Karpas-422 (cell line): ENCODE data around the gene GTF2E1. TPM values are rescaled to one million over a fixed set of nuclear protein-coding genes. Genes with fewer than 3 reads are reported as not detected.

Experiments
- small RNA-seq: library from RNA; depleted of rRNA; stranded (forward); fragments of <200 nt; gene quantifications from one replicate; pipeline ENCODE3, GENCODE V24; 2014
- total RNA-seq: library from RNA; depleted of rRNA; stranded (reverse); fragments of >200 nt; shearing (Covaris generic); gene quantifications from 2 replicates; pipeline ENCODE4 v1.2.3, GENCODE V29; 2014; ENCODE audit warnings: low replicate concordance; rRNA removed

The GTF2E1 gene
- total RNA-seq, 1 experiment from 2014 or later, result 19.5 TPM

Small RNAs within 50 kb of the gene (small RNA-seq; reads per million reads assigned to genes)
- gene MTCO1P29 (not detected), gene MTCO2P29 (not detected)

Other genes starting within 250 kb of the GTF2E1 start
- gene NDUFB4, start 146.4 kb upstream of the GTF2E1 start, total RNA-seq, result 105 and 162 TPM in 2 replicates
- not detected in 2 replicates for gene HGD, start 60.5 kb upstream of the GTF2E1 start, total RNA-seq
- 15.2 and 19.2 TPM in 2 replicates for gene RABL3, start 228 bp upstream of the GTF2E1 start, total RNA-seq
- gene STXBP5L, start 165.5 kb downstream of the GTF2E1 start, total RNA-seq, result not detected in 2 replicates